Activated CD4-positive, alpha-beta memory T cell treated with anti-CD3 and anti-CD28 coated beads for 36 hours (primary cell): ENCODE results near the gene SHC3. TPM values are rescaled to one million over a fixed set of nuclear protein-coding genes. Genes with fewer than 3 reads are reported as not detected.

Experiments used
- CTCF ChIA-PET: fragments of 350-600 bp; sonication (Branson Sonifier 250); formaldehyde crosslinking; loops from one replicate; lab custom pipeline; 2021; ENCODE audit warnings: antibody characterized with exemption, inconsistent platforms; lab: Charles Lee
- POLR2A ChIA-PET: fragments of 350-600 bp; sonication (Branson Sonifier 250); formaldehyde crosslinking; loops from one replicate; lab custom pipeline; 2021; ENCODE audit warnings: antibody characterized with exemption; lab: Charles Lee
- DNase-seq: peaks from one replicate; pipeline ENCODE4 v3.0.0-alpha.2; 2020
- H3K27ac Mint-ChIP-seq: one replicate; pipeline ENCODE4 v1.8.0; 2021; ENCODE audit warnings: mixed read lengths
- H3K27me3 Mint-ChIP-seq: one replicate; pipeline ENCODE4 v1.8.0; 2021; ENCODE audit warnings: mixed read lengths
- H3K36me3 Mint-ChIP-seq: one replicate; pipeline ENCODE4 v1.8.0; 2021; ENCODE audit warnings: mixed read lengths
- H3K4me1 Mint-ChIP-seq: one replicate; pipeline ENCODE4 v1.8.0; 2021; ENCODE audit warnings: low read depth, mixed read lengths
- H3K4me3 Mint-ChIP-seq: one replicate; pipeline ENCODE4 v1.8.0; 2021; ENCODE audit warnings: mild to moderate bottlenecking, mixed read lengths
- H3K9me3 Mint-ChIP-seq: one replicate; pipeline ENCODE4 v1.8.0; 2021; ENCODE audit warnings: mixed read lengths
- intact Hi-C: fragments of 100-400 bp; cut with micrococcal nuclease; formaldehyde crosslinking; loops from one replicate; pipeline ENCODE4 v1.15.1; 2023
- total RNA-seq, 2 experiments: library from RNA; stranded (reverse); gene quantifications; one replicate each; pipeline ENCODE4 v1.2.3, GENCODE V29; 2021

Gene SHC3
- total RNA-seq, 2 experiments from 2014 or later: not detected

GRCh38 chr9:88976890-88977257 is 201.7 kb downstream of the SHC3 start:
- Mint-ChIP-seq H3K4me1 (peaks cover 15% of the 10 kb centered on the region), H3K27ac (no peak overlapping the region), H3K4me3 (no peak overlapping the region), H3K9me3 (no peaks in the 10 kb centered on the region), H3K27me3 (peaks cover 14% of the 10 kb centered on the region), H3K36me3 (no peaks in the 10 kb centered on the region)
- ChIA-PET POLR2A (no interaction called here), CTCF (interaction anchor here (1.3 kb wide), 1 partner anchor 24 kb away, joined by 3 read pairs; no protein-coding TSS in a partner anchor)
- intact Hi-C loops: loop anchor here (1.0 kb wide), 1 partner anchor 12 kb away; no protein-coding TSS in a partner anchor
- no peak for DNase-seq

DNA sequence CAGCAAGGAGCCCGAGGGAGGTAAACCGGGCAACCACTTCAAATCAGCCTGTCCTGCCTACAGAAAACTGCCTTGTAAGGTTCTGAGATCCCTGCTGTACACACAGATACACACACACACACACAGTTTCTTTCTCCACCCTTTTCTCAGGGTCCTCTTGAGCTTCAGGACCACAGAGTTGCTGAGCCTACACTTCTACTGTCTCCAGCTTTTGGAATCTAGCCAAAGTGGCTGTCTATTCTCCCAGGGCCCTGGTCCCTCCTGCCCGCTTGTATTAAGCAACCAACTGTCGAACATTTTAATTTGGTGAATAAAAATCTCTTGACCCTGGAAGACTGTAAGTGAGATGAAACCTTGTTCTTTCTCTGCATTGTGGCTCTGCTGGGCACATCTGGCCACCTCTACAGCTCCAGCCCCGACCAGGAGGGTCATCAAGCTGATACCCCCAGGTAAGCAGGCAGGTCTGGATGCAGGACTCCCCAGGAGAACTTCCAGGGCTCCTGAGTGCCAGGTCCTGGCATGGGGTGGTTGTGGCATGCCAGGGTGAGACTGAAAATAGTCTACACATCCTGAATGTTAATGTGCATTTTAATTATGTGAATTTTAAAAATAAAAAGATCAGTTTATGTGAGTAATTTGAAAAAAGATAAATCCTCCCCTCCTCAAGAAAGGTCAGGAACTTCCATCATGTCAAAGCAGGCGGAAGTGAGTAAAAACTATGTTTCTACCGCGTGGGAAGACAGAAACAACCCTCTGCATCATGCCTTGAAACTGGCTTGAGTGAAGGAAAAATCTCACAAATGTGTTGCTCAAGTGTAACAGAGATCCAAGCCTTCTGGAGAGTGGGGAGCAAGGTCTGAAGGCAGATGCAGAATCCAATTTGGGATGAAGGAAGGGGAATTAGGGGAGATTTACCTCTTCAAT is 202.4 kb downstream of the SHC3 start:
- H3K36me3 Mint-ChIP-seq: no peaks in the 10 kb centered on the region
- ChIA-PET POLR2A (no interaction called here), CTCF (no interaction called here)
- H3K9me3 Mint-ChIP-seq: no peaks in the 10 kb centered on the region
- H3K27ac Mint-ChIP-seq: no peak overlapping the region
- peak; percentile 29 for DNase-seq
- H3K4me3 Mint-ChIP-seq: no peak overlapping the region
- peaks cover 15% of the 10 kb centered on the region for H3K4me1 Mint-ChIP-seq
- intact Hi-C loops: loop anchor here (1.0 kb wide), 1 partner anchor 13 kb away; no protein-coding TSS in a partner anchor
- peaks cover 14% of the 10 kb centered on the region for H3K27me3 Mint-ChIP-seq

- H3K9me3 Mint-ChIP-seq: no peaks in the 10 kb centered on the region
- peaks cover 15% of the 10 kb centered on the region for H3K4me1 Mint-ChIP-seq
- DNase-seq: no peak
- no peak overlapping the region for H3K27ac Mint-ChIP-seq
- POLR2A ChIA-PET: no interaction called here
- no peaks in the 10 kb centered on the region for H3K36me3 Mint-ChIP-seq
- H3K4me3 Mint-ChIP-seq: no peak overlapping the region
- CTCF ChIA-PET: no interaction called here
- intact Hi-C loops: no loop called here
- H3K27me3 Mint-ChIP-seq: peaks cover 16% of the 10 kb centered on the region
Measured at GRCh38 chr9:88974641-88975040, 204.0 kb downstream of the SHC3 start.

- Mint-ChIP-seq H3K27me3 (peaks cover 12% of the 10 kb centered on the region), H3K36me3 (no peaks in the 10 kb centered on the region), H3K27ac (no peak overlapping the region), H3K4me1 (peaks cover 15% of the 10 kb centered on the region), H3K9me3 (no peaks in the 10 kb centered on the region), H3K4me3 (no peak overlapping the region)
- ChIA-PET CTCF (no interaction called here), POLR2A (interaction anchor here (0.5 kb wide), 1 partner anchor 66 kb away, joined by 3 read pairs; no protein-coding TSS in a partner anchor)
- no peak for DNase-seq
- intact Hi-C loops: no loop called here
Measured at GRCh38 chr9:88973281-88974045, 205.2 kb downstream of the SHC3 start.

DNA sequence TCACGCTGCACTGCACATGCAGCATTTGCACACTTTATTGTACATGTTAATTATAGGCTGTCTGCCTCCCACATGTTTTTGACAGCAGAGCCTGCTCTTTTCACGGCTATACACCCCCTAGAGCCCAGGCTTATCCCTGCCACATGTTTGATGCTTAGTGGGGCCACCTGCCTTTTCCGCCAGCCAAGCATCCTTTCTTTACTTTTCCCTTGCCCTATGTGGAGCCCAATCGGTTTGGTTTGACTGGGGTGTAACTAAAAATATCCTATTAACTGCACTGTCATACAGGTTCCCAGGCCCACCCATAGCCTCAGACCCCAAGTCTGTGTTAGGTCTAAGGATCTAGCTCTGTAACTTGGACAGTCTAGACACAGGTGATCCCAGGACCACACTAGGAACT is 206.2 kb downstream of the SHC3 start:
- no peak for DNase-seq
- peaks cover 13% of the 10 kb centered on the region for H3K4me1 Mint-ChIP-seq
- peaks cover 7% of the 10 kb centered on the region for H3K27me3 Mint-ChIP-seq
- no peak overlapping the region for H3K27ac Mint-ChIP-seq
- POLR2A ChIA-PET: no interaction called here
- CTCF ChIA-PET: no interaction called here
- intact Hi-C loops: no loop called here
- H3K36me3 Mint-ChIP-seq: no peaks in the 10 kb centered on the region
- H3K9me3 Mint-ChIP-seq: no peaks in the 10 kb centered on the region
- H3K4me3 Mint-ChIP-seq: no peak overlapping the region

GRCh38 chr9:88971131-88971960 is 207.3 kb downstream of the SHC3 start:
- ChIA-PET POLR2A (no interaction called here), CTCF (no interaction called here)
- H3K27ac Mint-ChIP-seq: no peak overlapping the region
- H3K36me3 Mint-ChIP-seq: no peaks in the 10 kb centered on the region
- no peak overlapping the region for H3K4me3 Mint-ChIP-seq
- intact Hi-C loops: no loop called here
- DNase-seq: no peak
- no peaks in the 10 kb centered on the region for H3K9me3 Mint-ChIP-seq
- H3K27me3 Mint-ChIP-seq: peaks cover 4% of the 10 kb centered on the region
- H3K4me1 Mint-ChIP-seq: peaks cover 4% of the 10 kb centered on the region

DNA sequence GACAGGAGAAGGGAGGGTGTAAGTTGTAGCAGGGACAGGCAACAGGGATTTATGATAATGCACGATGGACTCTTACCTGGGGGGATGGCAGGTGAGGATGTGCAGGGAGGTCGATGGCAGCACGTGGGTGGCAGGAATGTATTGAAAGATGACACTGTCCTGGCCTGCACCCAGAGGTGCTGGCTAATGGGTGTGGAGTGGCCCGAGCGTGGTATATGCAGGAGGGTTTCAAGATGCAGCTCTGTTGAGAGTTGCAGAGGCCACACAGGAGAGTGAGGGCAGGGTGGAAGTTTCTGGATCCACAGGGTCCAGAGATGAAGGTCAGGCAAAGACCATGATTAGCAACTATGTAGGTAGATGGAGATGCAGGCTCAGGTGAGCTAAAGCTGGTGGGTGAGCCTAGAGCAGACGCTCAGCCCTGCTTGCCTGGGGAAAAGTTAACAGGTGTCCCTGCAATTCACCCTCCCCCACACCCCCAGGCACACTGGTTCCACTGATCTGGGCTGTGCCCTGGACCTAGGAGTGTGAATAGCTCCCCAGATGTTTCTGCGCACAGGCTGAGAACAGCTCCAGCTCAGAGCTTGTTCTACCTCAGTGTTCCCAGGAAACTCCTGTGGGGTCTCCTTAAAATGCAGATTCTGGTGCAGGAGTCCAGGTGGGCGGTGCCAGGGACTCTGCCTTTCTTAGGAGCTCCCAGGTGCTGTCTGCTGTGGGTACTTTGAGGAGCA is 208.8 kb downstream of the SHC3 start:
- ChIA-PET CTCF (no interaction called here), POLR2A (no interaction called here)
- no peaks in the 10 kb centered on the region for H3K36me3 Mint-ChIP-seq
- H3K27me3 Mint-ChIP-seq: peaks cover 4% of the 10 kb centered on the region
- no peaks in the 10 kb centered on the region for H3K4me1 Mint-ChIP-seq
- intact Hi-C loops: no loop called here
- H3K4me3 Mint-ChIP-seq: no peak overlapping the region
- DNase-seq: no peak
- H3K9me3 Mint-ChIP-seq: no peaks in the 10 kb centered on the region
- H3K27ac Mint-ChIP-seq: no peak overlapping the region

GRCh38 chr9:88968799-88969198 is 209.8 kb downstream of the SHC3 start:
- POLR2A ChIA-PET: no interaction called here
- H3K27ac Mint-ChIP-seq: no peak overlapping the region
- H3K27me3 Mint-ChIP-seq: peaks cover 4% of the 10 kb centered on the region
- H3K9me3 Mint-ChIP-seq: no peaks in the 10 kb centered on the region
- intact Hi-C loops: no loop called here
- CTCF ChIA-PET: no interaction called here
- no peak for DNase-seq
- H3K4me3 Mint-ChIP-seq: no peak overlapping the region
- H3K36me3 Mint-ChIP-seq: no peaks in the 10 kb centered on the region
- H3K4me1 Mint-ChIP-seq: no peaks in the 10 kb centered on the region

DNA sequence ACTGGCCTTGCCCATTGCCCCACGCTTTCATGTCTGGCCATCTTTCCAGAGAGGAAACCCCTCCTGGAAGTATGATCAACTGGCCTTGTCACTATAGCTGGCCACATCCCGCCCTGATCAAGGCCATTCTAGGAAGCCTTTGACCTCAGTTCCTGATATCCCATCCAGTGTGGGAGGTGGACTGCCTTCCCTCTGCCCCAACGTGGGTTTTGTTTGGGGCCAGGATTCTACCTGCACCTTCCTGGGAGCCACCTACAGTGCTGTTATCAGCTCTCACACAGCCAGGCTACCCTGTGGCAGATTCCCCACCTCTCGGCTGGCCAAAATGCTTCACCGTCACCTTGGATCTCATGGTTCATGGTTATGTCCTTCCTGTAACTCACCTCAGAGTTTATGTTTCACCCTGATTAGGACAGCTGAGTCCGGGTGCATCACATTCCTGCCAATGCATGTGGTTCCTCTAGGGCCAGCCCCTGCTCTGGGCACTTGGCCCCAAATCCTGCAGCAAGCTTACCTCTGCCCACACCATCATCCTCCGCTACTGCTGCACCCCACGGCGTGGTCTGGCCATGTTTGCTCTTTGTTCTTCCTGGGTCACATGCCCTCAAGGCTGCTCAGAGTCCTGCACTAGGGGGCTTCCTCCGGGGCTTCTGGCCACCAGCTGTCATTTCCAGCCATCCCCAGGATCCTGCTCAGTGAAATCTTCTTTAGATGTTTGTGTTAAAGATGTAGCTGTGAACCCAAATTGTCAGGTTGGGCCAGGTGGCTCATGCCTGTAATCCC is 211.5 kb downstream of the SHC3 start:
- Mint-ChIP-seq H3K27ac (no peak overlapping the region), H3K36me3 (no peaks in the 10 kb centered on the region), H3K27me3 (peaks cover 4% of the 10 kb centered on the region), H3K4me3 (no peak overlapping the region), H3K9me3 (no peaks in the 10 kb centered on the region), H3K4me1 (no peaks in the 10 kb centered on the region)
- intact Hi-C loops: no loop called here
- ChIA-PET CTCF (no interaction called here), POLR2A (no interaction called here)
- no peak for DNase-seq

GRCh38 chr9:88965473-88965872 is 213.1 kb downstream of the SHC3 start:
- H3K4me1 Mint-ChIP-seq: no peaks in the 10 kb centered on the region
- no peak overlapping the region for H3K4me3 Mint-ChIP-seq
- POLR2A ChIA-PET: no interaction called here
- no peaks in the 10 kb centered on the region for H3K36me3 Mint-ChIP-seq
- H3K9me3 Mint-ChIP-seq: no peaks in the 10 kb centered on the region
- peaks cover 5% of the 10 kb centered on the region for H3K27me3 Mint-ChIP-seq
- DNase-seq: no peak
- intact Hi-C loops: no loop called here
- CTCF ChIA-PET: no interaction called here
- H3K27ac Mint-ChIP-seq: no peak overlapping the region

- CTCF ChIA-PET: no interaction called here
- intact Hi-C loops: no loop called here
- H3K27me3 Mint-ChIP-seq: peaks cover 4% of the 10 kb centered on the region
Measured at GRCh38 chr9:88960632-88961031, 218.0 kb downstream of the SHC3 start.

More at GRCh38 chr9:88960632-88961031, 218.0 kb downstream of the SHC3 start:
- Mint-ChIP-seq H3K4me1 (no peaks in the 10 kb centered on the region), H3K4me3 (no peak overlapping the region), H3K27ac (no peak overlapping the region), H3K36me3 (no peaks in the 10 kb centered on the region), H3K9me3 (no peaks in the 10 kb centered on the region)
- DNase-seq: no peak
- POLR2A ChIA-PET: no interaction called here
